Loucy (cell line): ENCODE results near the gene MED13L.

ENCODE experiments used
- EZH2phosphoT487 ChIP-seq: fragments of 200-600 bp; IDR thresholded peaks from 2 replicates; pipeline ENCODE4 v1.6.1; 2018; ENCODE audit warnings: antibody characterized with exemption, mild to moderate bottlenecking, moderate library complexity, borderline replicate concordance
- TF ChIP-seq, protein P1 (sequence below): fragments of 200-600 bp; sonication (generic); conservative IDR thresholded peaks from 2 replicates; pipeline ENCODE4 v1.5.1; 2014; ENCODE audit warnings: mild to moderate bottlenecking, antibody characterized with exemption, low read length

DNA sequence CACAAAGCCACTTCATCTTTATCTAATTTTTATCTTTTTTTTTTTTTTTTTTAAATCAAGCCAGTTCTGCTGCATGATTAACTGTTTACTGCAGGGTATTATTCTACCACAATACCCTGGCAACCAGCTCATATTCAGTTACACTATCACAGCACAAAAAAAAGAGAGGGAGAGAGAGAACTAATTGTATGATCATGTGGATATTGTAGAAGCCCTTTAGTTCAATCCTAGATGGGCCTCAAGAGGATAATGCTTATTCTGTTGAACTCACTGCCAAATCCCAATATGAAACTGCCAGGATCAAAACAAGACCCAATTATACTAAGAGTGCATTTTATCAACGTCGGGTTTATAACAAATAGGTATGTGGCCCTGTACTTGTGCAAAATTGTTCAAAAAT lies 51.5 kb downstream of the MED13L start:
- TF ChIP-seq, protein P1, sequence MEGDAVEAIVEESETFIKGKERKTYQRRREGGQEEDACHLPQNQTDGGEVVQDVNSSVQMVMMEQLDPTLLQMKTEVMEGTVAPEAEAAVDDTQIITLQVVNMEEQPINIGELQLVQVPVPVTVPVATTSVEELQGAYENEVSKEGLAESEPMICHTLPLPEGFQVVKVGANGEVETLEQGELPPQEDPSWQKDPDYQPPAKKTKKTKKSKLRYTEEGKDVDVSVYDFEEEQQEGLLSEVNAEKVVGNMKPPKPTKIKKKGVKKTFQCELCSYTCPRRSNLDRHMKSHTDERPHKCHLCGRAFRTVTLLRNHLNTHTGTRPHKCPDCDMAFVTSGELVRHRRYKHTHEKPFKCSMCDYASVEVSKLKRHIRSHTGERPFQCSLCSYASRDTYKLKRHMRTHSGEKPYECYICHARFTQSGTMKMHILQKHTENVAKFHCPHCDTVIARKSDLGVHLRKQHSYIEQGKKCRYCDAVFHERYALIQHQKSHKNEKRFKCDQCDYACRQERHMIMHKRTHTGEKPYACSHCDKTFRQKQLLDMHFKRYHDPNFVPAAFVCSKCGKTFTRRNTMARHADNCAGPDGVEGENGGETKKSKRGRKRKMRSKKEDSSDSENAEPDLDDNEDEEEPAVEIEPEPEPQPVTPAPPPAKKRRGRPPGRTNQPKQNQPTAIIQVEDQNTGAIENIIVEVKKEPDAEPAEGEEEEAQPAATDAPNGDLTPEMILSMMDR = no peak
- TF ChIP-seq EZH2phosphoT487 = no peak
